PFSK-1 (cell line): Measurements from ENCODE around the gene DAG1.

Experiments used
- POLR2AphosphoS5 ChIP-seq: IDR thresholded peaks from 2 replicates; pipeline ENCODE4 v1.6.1; 2012; ENCODE audit warnings: low read depth, mild to moderate bottlenecking, control low read depth, low read length, moderate library complexity
- REST ChIP-seq, 2 experiments: IDR thresholded peaks; 2 replicates each; pipeline versions ENCODE4 v1.6.1 to v1.8.0; 2011 to 2012; ENCODE audit warnings: low read depth in 2 of 2, low read length in 2 of 2, control low read depth in 1 of 2, inconsistent platforms in 1 of 2, mild to moderate bottlenecking in 1 of 2, moderate library complexity in 1 of 2; ENCODE audit not compliant: insufficient read depth in 1 of 2
- SIN3A ChIP-seq: IDR thresholded peaks from 2 replicates; pipeline ENCODE4 v1.6.1; 2012; ENCODE audit warnings: mild to moderate bottlenecking, low read length, moderate library complexity, borderline replicate concordance; ENCODE audit not compliant: insufficient read depth
- TAF1 ChIP-seq: IDR thresholded peaks from 2 replicates; pipeline ENCODE4 v1.6.1; 2012; ENCODE audit warnings: low read length, control low read depth, borderline replicate concordance; ENCODE audit not compliant: insufficient read depth

- no peak for TF ChIP-seq REST (IDR thresholded peaks at IDR 0.05; ENCODE audit: insufficient read depth in 1 of 2, low read depth in 2 of 2, low read length in 2 of 2)
- TF ChIP-seq TAF1 = no peak
- no peak for TF ChIP-seq POLR2AphosphoS5
- TF ChIP-seq SIN3A = no peak
These were observed 42.5 kb upstream of the DAG1 start for GRCh38 chr3:49427586-49427985.
